Kidney tubule cell (primary cell): ENCODE measurements around the gene EXOC4.

Source experiments
- DNase-seq: peaks from one replicate; pipeline ENCODE4 v3.0.0-alpha.2; 2018; ENCODE audit warnings: low spot score

EXOC4 gene

GRCh38 chr7:133365917-133366316 lies 113.0 kb downstream of the EXOC4 start:
- peak; percentile 26 for DNase-seq

- no peak for DNase-seq
Observed at GRCh38 chr7:133367561-133367960, 114.7 kb downstream of the EXOC4 start.

GRCh38 chr7:133369130-133369529 lies 116.3 kb downstream of the EXOC4 start:
- DNase-seq, result no peak

GRCh38 chr7:133371616-133372015 lies 118.7 kb downstream of the EXOC4 start:
- DNase-seq, result no peak

- no peak for DNase-seq
Observed at GRCh38 chr7:133372337-133372736, 119.5 kb downstream of the EXOC4 start.

- DNase-seq, result no peak
Observed at GRCh38 chr7:133376514-133376913, 123.6 kb downstream of the EXOC4 start.

- DNase-seq, result no peak
Observed at GRCh38 chr7:133381965-133382364, 129.1 kb downstream of the EXOC4 start.

GRCh38 chr7:133382775-133383559 lies 130.1 kb downstream of the EXOC4 start:
- no peak for DNase-seq

GRCh38 chr7:133386205-133386604 lies 133.3 kb downstream of the EXOC4 start:
- DNase-seq, result no peak

GRCh38 chr7:133389727-133390126 lies 136.8 kb downstream of the EXOC4 start:
- no peak for DNase-seq

GRCh38 chr7:133391206-133391605 lies 138.3 kb downstream of the EXOC4 start:
- DNase-seq, result no peak

GRCh38 chr7:133394369-133394768 lies 141.5 kb downstream of the EXOC4 start:
- no peak for DNase-seq

- no peak for DNase-seq
Observed at GRCh38 chr7:133395551-133395950, 142.7 kb downstream of the EXOC4 start.

GRCh38 chr7:133398506-133398905 lies 145.6 kb downstream of the EXOC4 start:
- DNase-seq, result no peak

- no peak for DNase-seq
Observed at GRCh38 chr7:133401225-133401624, 148.3 kb downstream of the EXOC4 start.

GRCh38 chr7:133408212-133408611 lies 155.3 kb downstream of the EXOC4 start:
- DNase-seq, result no peak

GRCh38 chr7:133409421-133409820 lies 156.5 kb downstream of the EXOC4 start:
- DNase-seq, result no peak

GRCh38 chr7:133409966-133410365 lies 157.1 kb downstream of the EXOC4 start:
- no peak for DNase-seq

- DNase-seq, result no peak
Observed at GRCh38 chr7:133411395-133411794, 158.5 kb downstream of the EXOC4 start.

- DNase-seq, result no peak
Observed at GRCh38 chr7:133412942-133413341, 160.1 kb downstream of the EXOC4 start.

- DNase-seq, result no peak
Observed at GRCh38 chr7:133419041-133419440, 166.2 kb downstream of the EXOC4 start.

GRCh38 chr7:133423618-133424017 lies 170.7 kb downstream of the EXOC4 start:
- no peak for DNase-seq

GRCh38 chr7:133428326-133428725 lies 175.4 kb downstream of the EXOC4 start:
- DNase-seq, result no peak

GRCh38 chr7:133428876-133429275 lies 176.0 kb downstream of the EXOC4 start:
- no peak for DNase-seq
